CD4-positive, alpha-beta T cell treated with Interleukin-15 for 4 hours (primary cell): ENCODE measurements around the gene FOXP3.
A peak's percentile ranks its signal among the peaks of the same experiment; 100 is the strongest.

Experiments
- DNase-seq: peaks from one replicate; pipeline ENCODE4 v3.0.0-alpha.2; 2020; ENCODE audit warnings: low spot score

Gene FOXP3

GRCh38 chrX:49249616-49250015 is 14.9 kb downstream of the FOXP3 start:
- no peak for DNase-seq

GRCh38 chrX:49249071-49249470 is 15.4 kb downstream of the FOXP3 start:
- no peak for DNase-seq

GRCh38 chrX:49247916-49248811 is 16.3 kb downstream of the FOXP3 start:
- DNase-seq: no peak

GRCh38 chrX:49247346-49247745 is 17.2 kb downstream of the FOXP3 start:
- no peak for DNase-seq

GRCh38 chrX:49246541-49246940 is 18.0 kb downstream of the FOXP3 start:
- DNase-seq: no peak

GRCh38 chrX:49244207-49244606 is 20.3 kb downstream of the FOXP3 start:
- DNase-seq: no peak

GRCh38 chrX:49243166-49243565 is 21.3 kb downstream of the FOXP3 start:
- DNase-seq: no peak

- DNase-seq: no peak
Observed at GRCh38 chrX:49242545-49243066, 21.9 kb downstream of the FOXP3 start.

- DNase-seq: no peak
Observed at GRCh38 chrX:49238735-49239134, 25.8 kb downstream of the FOXP3 start.

- no peak for DNase-seq
Observed at GRCh38 chrX:49237060-49237459, 27.4 kb downstream of the FOXP3 start.

GRCh38 chrX:49233887-49234555 is 30.5 kb downstream of the FOXP3 start:
- DNase-seq: no peak

GRCh38 chrX:49233176-49233575 is 31.3 kb downstream of the FOXP3 start, which contains the start of gene CACNA1F:
Gene CACNA1F, minus strand, starts transcription at chrX:49233340. Its CDS starts 31 bp downstream, at chrX:49233309.
- no peak for DNase-seq

- no peak for DNase-seq
Observed at GRCh38 chrX:49232525-49232924, 32.0 kb downstream of the FOXP3 start.

GRCh38 chrX:49231333-49232000 is 33.0 kb downstream of the FOXP3 start:
- DNase-seq: no peak

- DNase-seq: peak; percentile 61
Observed at GRCh38 chrX:49230500-49231232, 33.8 kb downstream of the FOXP3 start.

- no peak for DNase-seq
Observed at GRCh38 chrX:49228185-49228584, 36.3 kb downstream of the FOXP3 start.

GRCh38 chrX:49227726-49228125 is 36.8 kb downstream of the FOXP3 start:
- no peak for DNase-seq

- no peak for DNase-seq
Observed at GRCh38 chrX:49226946-49227345, 37.6 kb downstream of the FOXP3 start.

GRCh38 chrX:49225858-49226257 is 38.7 kb downstream of the FOXP3 start:
- no peak for DNase-seq

GRCh38 chrX:49221868-49222267 is 42.6 kb downstream of the FOXP3 start:
- DNase-seq: no peak

- DNase-seq: no peak
Observed at GRCh38 chrX:49220100-49220499, 44.4 kb downstream of the FOXP3 start.
